Endothelial cell of umbilical vein (primary cell): ENCODE measurements around the gene PPP2R5A. TPM values are rescaled to one million over a fixed set of nuclear protein-coding genes. Genes with fewer than 3 reads are reported as not detected.

ENCODE experiments used
- BruUV-seq: library from RNA; stranded (reverse); fragments of 400-500 nt; replicated peaks from 2 replicates; lab custom pipeline; 2021; lab: Mats Ljungman, UMichigan
- CTCF ChIA-PET: fragments of 300-600, 350-600 bp; sonication (Branson Sonifier 250); formaldehyde crosslinking; loops from one replicate; lab custom pipeline; 2021; ENCODE audit warnings: antibody characterized with exemption, inconsistent platforms; lab: Charles Lee
- POLR2A ChIA-PET: fragments of 300-600, 350-600 bp; sonication (Branson Sonifier 250); formaldehyde crosslinking; loops from one replicate; lab custom pipeline; 2021; ENCODE audit warnings: antibody characterized with exemption, inconsistent platforms; lab: Charles Lee
- DNase-seq: peaks from one replicate; pipeline ENCODE4 v3.0.0-alpha.2; 2011; ENCODE audit warnings: low read depth, low spot score
- FAIRE-seq: peaks from 2 replicates; lab custom pipeline; 2011; peaks lifted over from hg19 to GRCh38; lab: Jason Lieb, UNC
- H2AFZ ChIP-seq: 2 replicates; pipeline ENCODE4 v1.6.0; 2012; ENCODE audit warnings: low read depth, low read length, control low read depth, inconsistent platforms
- H3K27ac ChIP-seq: 2 replicates; pipeline ENCODE4 v1.5.1; 2011; ENCODE audit warnings: low read depth, mild to moderate bottlenecking, control low read depth, low read length, moderate library complexity; ENCODE audit not compliant: insufficient read depth
- H3K27me3 ChIP-seq, 2 experiments: 2 replicates each; pipeline versions ENCODE4 v1.6.0 to v1.6.1; 2011; ENCODE audit warnings: low read length in 2 of 2, mixed read lengths in 1 of 2; ENCODE audit not compliant: control insufficient read depth in 2 of 2, insufficient read depth in 2 of 2
- H3K36me3 ChIP-seq, 2 experiments: 2 replicates in 1 of 2; 3 replicates in 1 of 2; pipeline ENCODE4 v1.5.1; 2011; ENCODE audit warnings: low read length in 2 of 2, mild to moderate bottlenecking in 1 of 2, moderate library complexity in 1 of 2; ENCODE audit not compliant: control insufficient read depth in 2 of 2, insufficient read depth in 2 of 2; ENCODE audit errors: extremely low read depth in 1 of 2
- H3K4me1 ChIP-seq: 3 replicates; pipeline ENCODE4 v1.5.1; 2011; ENCODE audit warnings: mild to moderate bottlenecking, low read length; ENCODE audit not compliant: control insufficient read depth, insufficient read depth; ENCODE audit errors: extremely low read depth
- H3K4me2 ChIP-seq: 2 replicates; pipeline ENCODE4 v1.6.1; 2011; ENCODE audit warnings: low read length, control low read depth, mixed read lengths; ENCODE audit not compliant: insufficient read depth
- H3K4me3 ChIP-seq, 3 experiments: fragments of 200-600 bp in 1 of 3; sonication (generic), shearing (Covaris generic) in 1 of 3; replicated peaks in 1 of 3; 2 replicates each; pipeline ENCODE4 v1.5.1; 2011 to 2016; ENCODE audit warnings: control low read depth in 3 of 3, low read length in 3 of 3, mild to moderate bottlenecking in 2 of 3, inconsistent platforms in 1 of 3, low read depth in 1 of 3, moderate library complexity in 1 of 3; ENCODE audit not compliant: insufficient read depth in 1 of 3
- H3K79me2 ChIP-seq: 2 replicates; pipeline ENCODE4 v1.6.0; 2012; ENCODE audit warnings: low read length, inconsistent platforms; ENCODE audit not compliant: control insufficient read depth, insufficient read depth
- H3K9ac ChIP-seq: replicated peaks from 2 replicates; pipeline ENCODE3; 2011; ENCODE audit warnings: low read length, control low read depth; ENCODE audit not compliant: insufficient read depth; ENCODE audit errors: extremely low read depth
- H3K9me1 ChIP-seq: replicated peaks from 3 replicates; pipeline ENCODE4 v1.6.0; 2011; ENCODE audit warnings: mild to moderate bottlenecking, low read length; ENCODE audit not compliant: control insufficient read depth, insufficient read depth; ENCODE audit errors: extremely low read depth
- H3K9me3 ChIP-seq: replicated peaks from 2 replicates; pipeline ENCODE4 v1.5.1; 2012; ENCODE audit warnings: low read length, inconsistent platforms; ENCODE audit not compliant: control insufficient read depth, insufficient read depth
- H4K20me1 ChIP-seq: replicated peaks from 2 replicates; pipeline ENCODE3; 2011; ENCODE audit warnings: mild to moderate bottlenecking, low read length; ENCODE audit not compliant: control insufficient read depth, insufficient read depth; ENCODE audit errors: extremely low read depth
- CTCF ChIP-seq, 2 donors: IDR thresholded peaks; 1 replicate in 1 of 2; 2 replicates in 1 of 2; pipeline ENCODE4 v1.5.1; 2011; ENCODE audit warnings: low read length in 2 of 2, mild to moderate bottlenecking in 2 of 2, moderate library complexity in 2 of 2, control low read depth in 1 of 2, inconsistent platforms in 1 of 2, low read depth in 1 of 2; ENCODE audit not compliant: insufficient read depth in 1 of 2; ENCODE audit errors: extremely low read depth in 1 of 2
- EZH2 ChIP-seq: IDR thresholded peaks from 2 replicates; pipeline ENCODE4 v1.6.1; 2012; ENCODE audit warnings: borderline replicate concordance, low read depth, mild to moderate bottlenecking, moderate library complexity, low read length, inconsistent platforms; ENCODE audit not compliant: severe bottlenecking
- FOS ChIP-seq: IDR thresholded peaks from 2 replicates; pipeline ENCODE4 v1.6.1; 2011; ENCODE audit warnings: mild to moderate bottlenecking, low read length, moderate library complexity, borderline replicate concordance; ENCODE audit not compliant: insufficient read depth
- GATA2 ChIP-seq: IDR thresholded peaks from 2 replicates; pipeline ENCODE4 v1.7.0; 2011; ENCODE audit warnings: low read depth, mild to moderate bottlenecking, moderate library complexity, mixed read lengths, low read length; ENCODE audit not compliant: insufficient read length, insufficient read depth
- JUN ChIP-seq: IDR thresholded peaks from 2 replicates; pipeline ENCODE4 v1.6.1; 2011; ENCODE audit warnings: borderline replicate concordance, low read depth; ENCODE audit not compliant: insufficient read length, insufficient read depth
- MAX ChIP-seq: IDR thresholded peaks from 2 replicates; pipeline ENCODE4 v1.6.1; 2011; ENCODE audit not compliant: insufficient read depth, insufficient read length
- MYC ChIP-seq: IDR thresholded peaks from one replicate; pipeline ENCODE4 v1.6.1; 2011; ENCODE audit warnings: mild to moderate bottlenecking, low read depth, low read length
- POLR2A ChIP-seq: IDR thresholded peaks from 2 replicates; pipeline ENCODE4 v1.6.1; 2012; ENCODE audit warnings: low read depth, mild to moderate bottlenecking, control low read depth, low read length
- POLR2AphosphoS5 ChIP-seq: IDR thresholded peaks from 2 replicates; pipeline ENCODE4 v1.6.1; 2012; ENCODE audit warnings: low read depth, mild to moderate bottlenecking, control low read depth, low read length, moderate library complexity; ENCODE audit not compliant: insufficient read depth
- dilution Hi-C: fragments of 300-500 bp; cut with MboI; formaldehyde crosslinking; loops from one replicate; pipeline ENCODE4 v1.15.0; 2019; ENCODE audit warnings: low sequenced_read_pairs; ENCODE audit not compliant: extremely low pct_ligation_motif_present
- intact Hi-C: fragments of 100-400 bp; cut with micrococcal nuclease; formaldehyde crosslinking; loops from one replicate; pipeline ENCODE4 v1.10.0; 2022
- polyA plus RNA-seq, 4 experiments: library from polyadenylated mRNA; depleted of rRNA in 3 of 4; stranded (reverse) in 3 of 4; unstranded in 1 of 4; fragments of >200 nt; gene quantifications; 2 replicates each; pipeline versions ENCODE4 v1.2.1 to v1.2.3, GENCODE V29; 2011 to 2012; ENCODE audit warnings: missing spikeins in 1 of 4
- total RNA-seq: library from RNA; stranded (reverse); gene quantifications from 2 replicates; pipeline ENCODE4 v1.2.3, GENCODE V29; 2021

Gene PPP2R5A
- total and polyA plus RNA-seq, 2 donors (not counting 3 experiments of a cell fraction or from before 2014, with no cell fraction given) = 11.9 to 34.5 TPM

- H3K9me1 ChIP-seq = no peaks in the 10 kb centered on the region
- POLR2A ChIA-PET = no interaction called here
- H4K20me1 ChIP-seq = no peaks in the 10 kb centered on the region
- TF ChIP-seq MAX (no peak), MYC (no peak), FOS (no peak), GATA2 (no peak), POLR2A (no peak), POLR2AphosphoS5 (no peak), EZH2 (no peak), JUN (no peak), CTCF (IDR thresholded peaks at IDR 0.05; ENCODE audit: extremely low read depth in 1 of 2, insufficient read depth in 1 of 2, low read depth in 1 of 2, low read length in 2 of 2) (no peak)
- H3K79me2 ChIP-seq = no peaks in the 10 kb centered on the region
- H3K4me1 ChIP-seq = no peaks in the 10 kb centered on the region
- no peak overlapping the region for H3K9ac ChIP-seq
- BruUV-seq = no TSS peak
- H3K4me3 ChIP-seq = no peak overlapping the region
- CTCF ChIA-PET = interaction anchor here (1.1 to 6.6 kb wide), 11 partner anchors 10 to 687 kb away, joined by 3 to 148 read pairs (median 21); partner anchors contain the start of genes DTL and INTS7
- H3K27ac ChIP-seq = no peak overlapping the region
- H2AFZ ChIP-seq = no peak overlapping the region
- no peak overlapping the region for H3K4me2 ChIP-seq
- no peak for DNase-seq
- no peak for FAIRE-seq
- H3K27me3 ChIP-seq = no peaks in the 10 kb centered on the region
- dilution Hi-C loops = no loop called here
- no peaks in the 10 kb centered on the region for H3K9me3 ChIP-seq
- intact Hi-C loops = loop anchor here (1.0 to 5.0 kb wide), 8 partner anchors 83 to 685 kb away; partner anchors contain the start of genes DTL, INTS7 and PPP2R5A
- H3K36me3 ChIP-seq = peaks cover 0 to 11% of the 10 kb centered on the region in 2 experiments
Measured at GRCh38 chr1:212367474-212368072, 82.4 kb downstream of the PPP2R5A start.
